HepG2 (cell line): ENCODE data around the gene CCNYL1. TPM values are rescaled to one million over a fixed set of nuclear protein-coding genes. Genes with fewer than 3 reads are reported as not detected.

Experiments
- AKAP8 ChIP-seq: sonication (generic); formaldehyde crosslinking; IDR thresholded peaks from 2 replicates; pipeline ENCODE4 v1.5.1; 2020; ENCODE audit warnings: mild to moderate bottlenecking, missing genetic modification reagents
- CEBPZ ChIP-seq: IDR thresholded peaks from 2 replicates; pipeline ENCODE4 v1.6.1; 2012; ENCODE audit warnings: low read length, improper control_type of control experiment
- KAT7 ChIP-seq: IDR thresholded peaks from 2 replicates; pipeline ENCODE4 v1.6.1; 2018; ENCODE audit warnings: borderline replicate concordance, missing compliant biosample characterization
- RELA ChIP-seq: sonication (generic); formaldehyde crosslinking; IDR thresholded peaks from 2 replicates; pipeline ENCODE4 v1.4.0; 2020; ENCODE audit warnings: missing genetic modification reagents
- SOX13 ChIP-seq, 3 experiments: fragments of 450-650 bp in 1 of 3; sonication (generic) in 1 of 3; formaldehyde crosslinking in 1 of 3; IDR thresholded peaks in 2 of 3; conservative IDR thresholded peaks in 1 of 3; 2 replicates each; pipeline versions ENCODE4 v1.5.0 to v1.6.1; 2016 to 2020; ENCODE audit warnings: antibody characterized with exemption in 1 of 3, mild to moderate bottlenecking in 1 of 3, missing compliant biosample characterization in 1 of 3, missing genetic modification reagents in 1 of 3, moderate library complexity in 1 of 3
- TARDBP ChIP-seq: sonication (generic); formaldehyde crosslinking; IDR thresholded peaks from 2 replicates; pipeline ENCODE4 v1.8.0; 2022; ENCODE audit warnings: mild to moderate bottlenecking, missing genetic modification reagents
- ZNF589 ChIP-seq: sonication (generic); formaldehyde crosslinking; conservative IDR thresholded peaks from 2 replicates; pipeline ENCODE4 v1.8.0; 2022; ENCODE audit warnings: mild to moderate bottlenecking, moderate library complexity, missing genetic modification reagents
- ZNF737 ChIP-seq: sonication (generic); formaldehyde crosslinking; IDR thresholded peaks from 2 replicates; pipeline ENCODE4 v1.5.0; 2020; ENCODE audit warnings: missing genetic modification reagents, mild to moderate bottlenecking, borderline replicate concordance
- polyA plus RNA-seq, 8 experiments: library from polyadenylated mRNA; depleted of rRNA in 3 of 8; stranded (reverse) in 7 of 8; unstranded in 1 of 8; fragments of >200 nt; fragmentation: Illumina TruSeq in 4 of 8; extraction: Trizol in 4 of 8; gene quantifications; 2 replicates each; pipeline versions ENCODE4 v1.2.1 to v1.2.3, GENCODE V29; 2011 to 2016; ENCODE audit warnings: low read depth in 4 of 8, missing spikeins in 1 of 8, mixed read lengths in 1 of 8; ENCODE audit not compliant: insufficient read depth in 1 of 8
- total RNA-seq, 5 experiments: library from RNA; depleted of rRNA; stranded (reverse); fragments of >200 nt; fragmentation: Illumina TruSeq; extraction: Trizol; gene quantifications; 2 replicates each; pipeline ENCODE4 v1.2.3, GENCODE V29; 2016; ENCODE audit warnings: low read depth in 1 of 5
- TF ChIP-seq, protein P1 (sequence below): sonication (generic); formaldehyde crosslinking; IDR thresholded peaks from one replicate; pipeline ENCODE4 v1.5.1; 2020; ENCODE audit warnings: mild to moderate bottlenecking, missing genetic modification reagents; ENCODE audit errors: not compliant biosample characterization
- TF ChIP-seq, protein P2 (sequence below): sonication (generic); formaldehyde crosslinking; IDR thresholded peaks from 2 replicates; pipeline ENCODE4 v1.4.0; 2020; ENCODE audit warnings: missing genetic modification reagents, borderline replicate concordance
- TF ChIP-seq, protein P3 (sequence below): IDR thresholded peaks from 2 replicates; pipeline ENCODE4 v1.6.1; 2016; ENCODE audit warnings: control low read depth

The CCNYL1 gene
- total and polyA plus RNA-seq, 2 of the 13 experiments (the other 11 are each of a cell fraction or from before 2014, with no cell fraction given): 12.5 to 16.2 TPM

DNA sequence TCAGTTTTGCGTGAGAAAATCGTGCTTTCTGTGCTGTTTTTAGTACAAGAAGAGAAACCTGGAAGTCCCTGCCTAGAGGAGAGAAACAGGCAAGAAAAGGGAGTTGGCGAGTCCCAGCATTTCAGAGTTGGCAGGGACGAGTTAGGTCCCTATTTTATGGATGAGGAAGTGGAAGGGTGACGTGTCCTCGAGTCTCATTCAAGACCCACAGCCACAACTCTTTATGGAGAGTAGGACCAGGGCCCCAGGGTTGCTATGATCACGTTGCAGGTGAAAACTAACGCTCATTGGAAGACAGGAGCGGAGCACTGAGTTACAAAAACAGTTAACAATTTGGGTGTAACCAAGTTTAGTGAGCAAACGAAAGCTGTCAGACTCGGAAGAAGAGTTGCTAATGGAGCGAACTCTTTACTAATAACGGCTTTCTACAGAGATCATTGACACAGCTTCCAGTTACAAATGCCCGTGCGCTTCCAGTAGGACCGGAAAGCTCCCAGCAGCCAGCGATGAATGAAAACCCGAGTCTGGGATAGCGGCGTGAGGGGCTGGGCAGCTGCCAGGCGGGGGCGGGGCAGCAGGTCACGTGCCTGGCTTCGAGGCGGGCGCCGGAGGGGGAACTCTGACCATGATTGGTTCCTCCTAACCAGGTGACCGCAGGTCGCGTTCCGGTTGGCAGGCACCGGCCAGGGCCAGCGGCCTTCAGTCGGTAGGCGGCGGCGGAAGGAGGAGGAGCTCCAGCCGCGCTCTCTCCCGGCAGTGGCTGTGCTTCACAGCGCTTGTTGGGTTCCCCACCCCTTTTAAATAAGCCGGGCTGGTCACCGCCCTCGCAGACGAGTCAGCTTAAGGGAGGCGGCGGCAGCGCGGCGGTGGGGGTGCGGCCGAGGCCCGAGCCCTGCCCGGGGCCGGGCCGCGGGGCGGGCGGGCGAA is at the start of gene CCNYL1 (continued):
- TF ChIP-seq, protein P1, sequence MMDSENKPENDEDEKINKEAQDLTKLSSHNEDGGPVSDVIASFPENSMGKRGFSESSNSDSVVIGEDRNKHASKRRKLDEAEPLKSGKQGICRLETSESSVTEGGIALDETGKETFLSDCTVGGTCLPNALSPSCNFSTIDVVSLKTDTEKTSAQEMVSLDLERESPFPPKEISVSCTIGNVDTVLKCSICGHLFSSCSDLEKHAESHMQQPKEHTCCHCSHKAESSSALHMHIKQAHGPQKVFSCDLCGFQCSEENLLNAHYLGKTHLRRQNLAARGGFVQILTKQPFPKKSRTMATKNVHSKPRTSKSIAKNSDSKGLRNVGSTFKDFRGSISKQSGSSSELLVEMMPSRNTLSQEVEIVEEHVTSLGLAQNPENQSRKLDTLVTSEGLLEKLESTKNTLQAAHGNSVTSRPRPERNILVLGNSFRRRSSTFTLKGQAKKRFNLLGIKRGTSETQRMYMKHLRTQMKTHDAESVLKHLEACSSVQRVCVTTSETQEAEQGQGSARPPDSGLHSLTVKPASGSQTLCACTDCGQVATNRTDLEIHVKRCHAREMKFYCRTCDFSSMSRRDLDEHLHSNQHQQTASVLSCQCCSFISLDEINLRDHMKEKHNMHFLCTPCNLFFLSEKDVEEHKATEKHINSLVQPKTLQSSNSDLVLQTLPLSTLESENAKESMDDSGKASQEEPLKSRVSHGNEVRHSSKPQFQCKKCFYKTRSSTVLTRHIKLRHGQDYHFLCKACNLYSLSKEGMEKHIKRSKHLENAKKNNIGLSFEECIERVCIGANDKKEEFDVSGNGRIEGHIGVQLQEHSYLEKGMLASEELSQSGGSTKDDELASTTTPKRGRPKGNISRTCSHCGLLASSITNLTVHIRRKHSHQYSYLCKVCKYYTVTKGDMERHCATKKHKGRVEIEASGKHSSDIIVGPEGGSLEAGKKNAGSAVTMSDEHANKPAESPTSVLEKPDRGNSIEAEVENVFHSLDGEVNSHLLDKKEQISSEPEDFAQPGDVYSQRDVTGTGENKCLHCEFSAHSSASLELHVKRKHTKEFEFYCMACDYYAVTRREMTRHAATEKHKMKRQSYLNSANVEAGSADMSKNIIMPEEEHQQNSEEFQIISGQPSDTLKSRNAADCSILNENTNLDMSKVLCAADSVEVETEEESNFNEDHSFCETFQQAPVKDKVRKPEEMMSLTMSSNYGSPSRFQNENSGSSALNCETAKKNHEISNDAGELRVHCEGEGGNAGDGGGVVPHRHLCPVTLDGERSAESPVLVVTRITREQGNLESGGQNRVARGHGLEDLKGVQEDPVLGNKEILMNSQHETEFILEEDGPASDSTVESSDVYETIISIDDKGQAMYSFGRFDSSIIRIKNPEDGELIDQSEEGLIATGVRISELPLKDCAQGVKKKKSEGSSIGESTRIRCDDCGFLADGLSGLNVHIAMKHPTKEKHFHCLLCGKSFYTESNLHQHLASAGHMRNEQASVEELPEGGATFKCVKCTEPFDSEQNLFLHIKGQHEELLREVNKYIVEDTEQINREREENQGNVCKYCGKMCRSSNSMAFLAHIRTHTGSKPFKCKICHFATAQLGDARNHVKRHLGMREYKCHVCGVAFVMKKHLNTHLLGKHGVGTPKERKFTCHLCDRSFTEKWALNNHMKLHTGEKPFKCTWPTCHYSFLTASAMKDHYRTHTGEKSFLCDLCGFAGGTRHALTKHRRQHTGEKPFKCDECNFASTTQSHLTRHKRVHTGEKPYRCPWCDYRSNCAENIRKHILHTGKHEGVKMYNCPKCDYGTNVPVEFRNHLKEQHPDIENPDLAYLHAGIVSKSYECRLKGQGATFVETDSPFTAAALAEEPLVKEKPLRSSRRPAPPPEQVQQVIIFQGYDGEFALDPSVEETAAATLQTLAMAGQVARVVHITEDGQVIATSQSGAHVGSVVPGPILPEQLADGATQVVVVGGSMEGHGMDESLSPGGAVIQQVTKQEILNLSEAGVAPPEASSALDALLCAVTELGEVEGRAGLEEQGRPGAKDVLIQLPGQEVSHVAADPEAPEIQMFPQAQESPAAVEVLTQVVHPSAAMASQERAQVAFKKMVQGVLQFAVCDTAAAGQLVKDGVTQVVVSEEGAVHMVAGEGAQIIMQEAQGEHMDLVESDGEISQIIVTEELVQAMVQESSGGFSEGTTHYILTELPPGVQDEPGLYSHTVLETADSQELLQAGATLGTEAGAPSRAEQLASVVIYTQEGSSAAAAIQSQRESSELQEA (CRISPR knock-in tag): no peak
- no peak for TF ChIP-seq RELA
- TF ChIP-seq, protein P2, sequence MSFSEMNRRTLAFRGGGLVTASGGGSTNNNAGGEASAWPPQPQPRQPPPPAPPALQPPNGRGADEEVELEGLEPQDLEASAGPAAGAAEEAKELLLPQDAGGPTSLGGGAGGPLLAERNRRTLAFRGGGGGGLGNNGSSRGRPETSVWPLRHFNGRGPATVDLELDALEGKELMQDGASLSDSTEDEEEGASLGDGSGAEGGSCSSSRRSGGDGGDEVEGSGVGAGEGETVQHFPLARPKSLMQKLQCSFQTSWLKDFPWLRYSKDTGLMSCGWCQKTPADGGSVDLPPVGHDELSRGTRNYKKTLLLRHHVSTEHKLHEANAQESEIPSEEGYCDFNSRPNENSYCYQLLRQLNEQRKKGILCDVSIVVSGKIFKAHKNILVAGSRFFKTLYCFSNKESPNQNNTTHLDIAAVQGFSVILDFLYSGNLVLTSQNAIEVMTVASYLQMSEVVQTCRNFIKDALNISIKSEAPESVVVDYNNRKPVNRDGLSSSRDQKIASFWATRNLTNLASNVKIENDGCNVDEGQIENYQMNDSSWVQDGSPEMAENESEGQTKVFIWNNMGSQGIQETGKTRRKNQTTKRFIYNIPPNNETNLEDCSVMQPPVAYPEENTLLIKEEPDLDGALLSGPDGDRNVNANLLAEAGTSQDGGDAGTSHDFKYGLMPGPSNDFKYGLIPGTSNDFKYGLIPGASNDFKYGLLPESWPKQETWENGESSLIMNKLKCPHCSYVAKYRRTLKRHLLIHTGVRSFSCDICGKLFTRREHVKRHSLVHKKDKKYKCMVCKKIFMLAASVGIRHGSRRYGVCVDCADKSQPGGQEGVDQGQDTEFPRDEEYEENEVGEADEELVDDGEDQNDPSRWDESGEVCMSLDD (CRISPR knock-in tag): no peak
- no peak; the same call in 1 of the 2 replicates for TF ChIP-seq AKAP8 (CRISPR knock-in tag)
- TF ChIP-seq TARDBP (CRISPR knock-in tag): no peak
- TF ChIP-seq, protein P3, sequence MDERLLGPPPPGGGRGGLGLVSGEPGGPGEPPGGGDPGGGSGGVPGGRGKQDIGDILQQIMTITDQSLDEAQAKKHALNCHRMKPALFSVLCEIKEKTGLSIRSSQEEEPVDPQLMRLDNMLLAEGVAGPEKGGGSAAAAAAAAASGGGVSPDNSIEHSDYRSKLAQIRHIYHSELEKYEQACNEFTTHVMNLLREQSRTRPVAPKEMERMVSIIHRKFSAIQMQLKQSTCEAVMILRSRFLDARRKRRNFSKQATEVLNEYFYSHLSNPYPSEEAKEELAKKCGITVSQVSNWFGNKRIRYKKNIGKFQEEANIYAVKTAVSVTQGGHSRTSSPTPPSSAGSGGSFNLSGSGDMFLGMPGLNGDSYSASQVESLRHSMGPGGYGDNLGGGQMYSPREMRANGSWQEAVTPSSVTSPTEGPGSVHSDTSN (CRISPR knock-in tag): no peak
- no peak for TF ChIP-seq CEBPZ
- TF ChIP-seq ZNF589: no peak
- no peak for TF ChIP-seq ZNF737 (CRISPR knock-in tag)
- TF ChIP-seq SOX13 (IDR thresholded peaks at IDR 0.05): peak; percentile 56
- peak in 1 of 2 experiments; percentile 20; a peak in 1 of 4 replicates for TF ChIP-seq SOX13 (CRISPR knock-in tag; conservative IDR thresholded peaks at IDR 0.05 in 1 of 2, IDR thresholded peaks at IDR 0.05 in 1 of 2)
- TF ChIP-seq KAT7: no peak; the same call in 1 of the 2 replicates
